ENCODE measurements around the gene MARK1. TPM values are rescaled to one million over a fixed set of nuclear protein-coding genes. Genes with fewer than 3 reads are reported as not detected.

The MARK1 gene
- total RNA-seq, 1 experiment from 2014 or later, result 1.8 TPM

- Mint-ChIP-seq H3K36me3 (ENCODE audit: insufficient read depth, unreplicated experiment) (no peaks in the 10 kb centered on the region), H3K9me3 (ENCODE audit: low read depth, unreplicated experiment) (peaks cover 5% of the 10 kb centered on the region), H3K4me1 (ENCODE audit: low read depth, unreplicated experiment) (no peaks in the 10 kb centered on the region), H3K4me3 (ENCODE audit: low read depth, unreplicated experiment) (no peak overlapping the region), H3K27me3 (ENCODE audit: unreplicated experiment) (no peaks in the 10 kb centered on the region), H3K27ac (ENCODE audit: unreplicated experiment) (no peak overlapping the region)
- CTCF ChIA-PET, result no interaction called here
- no peak for TF ChIP-seq CTCF (IDR thresholded peaks at IDR 0.05; ENCODE audit: unreplicated experiment)
- intact Hi-C loops (cut with micrococcal nuclease; ENCODE audit: unreplicated experiment), result no loop called here
- DNase-seq, result no peak
- BruUV-seq (replicated peaks), result no TSS peak
These were observed 103.4 kb downstream of the MARK1 start for GRCh38 chr1:220631238-220631815.

- H3K27me3 Mint-ChIP-seq (ENCODE audit: unreplicated experiment), result no peaks in the 10 kb centered on the region
- no peaks in the 10 kb centered on the region for H3K9me3 Mint-ChIP-seq (ENCODE audit: low read depth, unreplicated experiment)
- no peak overlapping the region for H3K27ac Mint-ChIP-seq (ENCODE audit: unreplicated experiment)
- no peak for TF ChIP-seq CTCF (IDR thresholded peaks at IDR 0.05; ENCODE audit: unreplicated experiment)
- intact Hi-C loops (cut with micrococcal nuclease; ENCODE audit: unreplicated experiment), result no loop called here
- no peaks in the 10 kb centered on the region for H3K36me3 Mint-ChIP-seq (ENCODE audit: insufficient read depth, unreplicated experiment)
- CTCF ChIA-PET, result no interaction called here
- no peaks in the 10 kb centered on the region for H3K4me1 Mint-ChIP-seq (ENCODE audit: low read depth, unreplicated experiment)
- DNase-seq, result no peak
- no TSS peak for BruUV-seq (replicated peaks)
- no peak overlapping the region for H3K4me3 Mint-ChIP-seq (ENCODE audit: low read depth, unreplicated experiment)
These were observed 109.8 kb downstream of the MARK1 start for GRCh38 chr1:220637759-220638158.

- no peaks in the 10 kb centered on the region for H3K36me3 Mint-ChIP-seq (ENCODE audit: insufficient read depth, unreplicated experiment)
- BruUV-seq (replicated peaks), result no TSS peak
- H3K27ac Mint-ChIP-seq (ENCODE audit: unreplicated experiment), result no peak overlapping the region
- H3K4me1 Mint-ChIP-seq (ENCODE audit: low read depth, unreplicated experiment), result no peaks in the 10 kb centered on the region
- intact Hi-C loops (cut with micrococcal nuclease; ENCODE audit: unreplicated experiment), result no loop called here
- H3K9me3 Mint-ChIP-seq (ENCODE audit: low read depth, unreplicated experiment), result no peaks in the 10 kb centered on the region
- DNase-seq, result no peak
- H3K27me3 Mint-ChIP-seq (ENCODE audit: unreplicated experiment), result no peaks in the 10 kb centered on the region
- no peak overlapping the region for H3K4me3 Mint-ChIP-seq (ENCODE audit: low read depth, unreplicated experiment)
- no peak for TF ChIP-seq CTCF (IDR thresholded peaks at IDR 0.05; ENCODE audit: unreplicated experiment)
- CTCF ChIA-PET, result no interaction called here
These were observed 114.3 kb downstream of the MARK1 start for GRCh38 chr1:220642285-220642684.

- Mint-ChIP-seq H3K27ac (ENCODE audit: unreplicated experiment) (no peak overlapping the region), H3K4me1 (ENCODE audit: low read depth, unreplicated experiment) (no peaks in the 10 kb centered on the region), H3K9me3 (ENCODE audit: low read depth, unreplicated experiment) (no peaks in the 10 kb centered on the region), H3K36me3 (ENCODE audit: insufficient read depth, unreplicated experiment) (no peaks in the 10 kb centered on the region), H3K4me3 (ENCODE audit: low read depth, unreplicated experiment) (no peak overlapping the region), H3K27me3 (ENCODE audit: unreplicated experiment) (no peaks in the 10 kb centered on the region)
- CTCF ChIA-PET, result no interaction called here
- no TSS peak for BruUV-seq (replicated peaks)
- intact Hi-C loops (cut with micrococcal nuclease; ENCODE audit: unreplicated experiment), result no loop called here
- DNase-seq, result no peak
- no peak for TF ChIP-seq CTCF (IDR thresholded peaks at IDR 0.05; ENCODE audit: unreplicated experiment)
These were observed 125.1 kb downstream of the MARK1 start for GRCh38 chr1:220652995-220653394.
